Left ventricle myocardium inferior (tissue), 1 donor: ENCODE measurements around the gene BARHL2. TPM values are rescaled to one million over a fixed set of nuclear protein-coding genes. Genes with fewer than 3 reads are reported as not detected.

ENCODE experiments used
- DNase-seq: peaks from one replicate; pipeline ENCODE4 v3.0.0-alpha.2; 2020
- H3K27ac ChIP-seq: fragments of 200-600 bp; replicated peaks from 2 replicates; pipeline ENCODE4 v1.8.0; 2021
- H3K27me3 ChIP-seq: fragments of 200-600 bp; 2 replicates; pipeline ENCODE4 v1.8.0; 2021; ENCODE audit warnings: low read depth
- H3K36me3 ChIP-seq: fragments of 200-600 bp; 2 replicates; pipeline ENCODE4 v1.8.0; 2021
- H3K4me1 ChIP-seq: fragments of 200-600 bp; 2 replicates; pipeline ENCODE4 v1.8.0; 2021
- H3K4me3 ChIP-seq: fragments of 200-600 bp; 2 replicates; pipeline ENCODE4 v1.8.0; 2021; ENCODE audit warnings: mild to moderate bottlenecking, moderate library complexity
- H3K9me3 ChIP-seq: fragments of 200-600 bp; replicated peaks from 2 replicates; pipeline ENCODE4 v1.8.0; 2021
- CTCF ChIP-seq: fragments of 200-600 bp; IDR thresholded peaks from 2 replicates; pipeline ENCODE4 v1.8.0; 2021; ENCODE audit warnings: antibody characterized with exemption, mild to moderate bottlenecking, borderline replicate concordance
- intact Hi-C: fragments of 100-400 bp; cut with micrococcal nuclease; formaldehyde crosslinking; loops from one replicate; pipeline ENCODE4 v1.11.0; 2022
- total RNA-seq: library from RNA; stranded (reverse); fragmentation: NEBNext Ultra II Directional; extraction: Animal tissue kit (Norgen Biotek cat#: 25700); gene quantifications from one replicate; pipeline ENCODE4 v1.2.1, GENCODE V29; 2021
- donor health status: DM: no; HTN: yes; CAD: no; lungs with severe emphysema.

Gene BARHL2
- total RNA-seq, 1 donor from 2014 or later = not detected

- TF ChIP-seq CTCF = no peak
- peaks cover 34% of the 10 kb centered on the region for H3K4me1 ChIP-seq
- intact Hi-C loops = no loop called here
- peaks cover 100% of the 10 kb centered on the region for H3K27me3 ChIP-seq
- no peaks in the 10 kb centered on the region for H3K36me3 ChIP-seq
- DNase-seq = no peak
- H3K4me3 ChIP-seq = no peak overlapping the region
- H3K27ac ChIP-seq = no peak overlapping the region
- H3K9me3 ChIP-seq = no peaks in the 10 kb centered on the region
These were observed 1.8 kb downstream of the BARHL2 start for GRCh38 chr1:90715309-90715708.

- Histone ChIP-seq H3K27ac (no peak overlapping the region), H3K9me3 (no peaks in the 10 kb centered on the region), H3K4me1 (peaks cover 32% of the 10 kb centered on the region), H3K4me3 (no peak overlapping the region), H3K36me3 (no peaks in the 10 kb centered on the region), H3K27me3 (peaks cover 100% of the 10 kb centered on the region)
- no peak for DNase-seq
- intact Hi-C loops = no loop called here
- TF ChIP-seq CTCF = no peak
These were observed 2.6 kb downstream of the BARHL2 start for GRCh38 chr1:90714521-90714951.

GRCh38 chr1:90713741-90714509 is 3.2 kb downstream of the BARHL2 start:
- DNase-seq = no peak
- Histone ChIP-seq H3K4me3 (no peak overlapping the region), H3K4me1 (peaks cover 28% of the 10 kb centered on the region), H3K36me3 (no peaks in the 10 kb centered on the region), H3K9me3 (no peaks in the 10 kb centered on the region), H3K27me3 (peaks cover 100% of the 10 kb centered on the region), H3K27ac (no peak overlapping the region)
- TF ChIP-seq CTCF = no peak
- intact Hi-C loops = no loop called here

- intact Hi-C loops = no loop called here
- H3K27ac ChIP-seq = no peak overlapping the region
- H3K36me3 ChIP-seq = no peaks in the 10 kb centered on the region
- H3K27me3 ChIP-seq = peaks cover 100% of the 10 kb centered on the region
- no peaks in the 10 kb centered on the region for H3K9me3 ChIP-seq
- H3K4me3 ChIP-seq = no peak overlapping the region
- no peak for TF ChIP-seq CTCF
- H3K4me1 ChIP-seq = peaks cover 20% of the 10 kb centered on the region
- no peak for DNase-seq
These were observed 4.0 kb downstream of the BARHL2 start for GRCh38 chr1:90712915-90713730.

GRCh38 chr1:90712153-90712856 is 4.8 kb downstream of the BARHL2 start:
- Histone ChIP-seq H3K36me3 (no peaks in the 10 kb centered on the region), H3K4me1 (peaks cover 21% of the 10 kb centered on the region), H3K4me3 (no peak overlapping the region), H3K27ac (no peak overlapping the region), H3K27me3 (peaks cover 100% of the 10 kb centered on the region), H3K9me3 (no peaks in the 10 kb centered on the region)
- TF ChIP-seq CTCF = no peak
- DNase-seq = no peak
- intact Hi-C loops = no loop called here
